ENCODE data around the gene PML.
"Not testable (repeated sequence)": the region's sequence is repeated elsewhere in the genome, so short reads cannot be mapped to it uniquely, and the experiment has no call there.

PML gene

GRCh38 chr15:73959012-73959581 is 35.4 kb upstream of the PML start:
- no peak overlapping the region for H3K9ac ChIP-seq (ENCODE audit: low read length)
- no peak overlapping the region for H3K4me3 ChIP-seq (ENCODE audit: low read depth, low read length, poor library complexity, severe bottlenecking)
- no peaks in the 10 kb centered on the region for H3K9me2 ChIP-seq (ENCODE audit: low read depth, low read length)
- TF ChIP-seq CTCF (IDR thresholded peaks at IDR 0.05; ENCODE audit: low read length) (no peak), EZH2 (IDR thresholded peaks at IDR 0.05; ENCODE audit: borderline replicate concordance, low read length) (no peak)
- no peaks in the 10 kb centered on the region for H3F3A ChIP-seq (ENCODE audit: insufficient read depth, low read length)
- H3K27me3 ChIP-seq (ENCODE audit: insufficient read depth, low read length) = no peaks in the 10 kb centered on the region
- H3K4me2 ChIP-seq (ENCODE audit: low read length) = no peak overlapping the region
- no peak overlapping the region for H2AFZ ChIP-seq (ENCODE audit: low read length)
- H4K20me1 ChIP-seq (ENCODE audit: insufficient read depth, low read length) = no peaks in the 10 kb centered on the region
- H3K36me3 ChIP-seq (ENCODE audit: insufficient read depth, low read length) = no peaks in the 10 kb centered on the region
- H3K4me1 ChIP-seq (ENCODE audit: insufficient read depth, low read length, severe bottlenecking) = no peaks in the 10 kb centered on the region
- no peak overlapping the region for H3K27ac ChIP-seq (ENCODE audit: low read depth, low read length, poor library complexity, severe bottlenecking)
- no peaks in the 10 kb centered on the region for H3K79me2 ChIP-seq (ENCODE audit: insufficient read depth, low read length)
- no peaks in the 10 kb centered on the region for H3K9me3 ChIP-seq (ENCODE audit: low read length)

GRCh38 chr15:73959801-73960200 is 34.7 kb upstream of the PML start:
- TF ChIP-seq CTCF (IDR thresholded peaks at IDR 0.05; ENCODE audit: low read length) = no peak
- no peak for TF ChIP-seq EZH2 (IDR thresholded peaks at IDR 0.05; ENCODE audit: borderline replicate concordance, low read length)
- Histone ChIP-seq H3K9me3 (ENCODE audit: low read length) (no peaks in the 10 kb centered on the region), H3K36me3 (ENCODE audit: insufficient read depth, low read length) (no peaks in the 10 kb centered on the region), H3K4me3 (ENCODE audit: low read depth, low read length, poor library complexity, severe bottlenecking) (no peak overlapping the region), H3F3A (ENCODE audit: insufficient read depth, low read length) (no peaks in the 10 kb centered on the region), H2AFZ (ENCODE audit: low read length) (no peak overlapping the region), H3K9ac (ENCODE audit: low read length) (no peak overlapping the region), H3K27me3 (ENCODE audit: insufficient read depth, low read length) (no peaks in the 10 kb centered on the region), H3K79me2 (ENCODE audit: insufficient read depth, low read length) (no peaks in the 10 kb centered on the region), H3K4me1 (ENCODE audit: insufficient read depth, low read length, severe bottlenecking) (peaks cover under 1% of the 10 kb centered on the region), H4K20me1 (ENCODE audit: insufficient read depth, low read length) (no peaks in the 10 kb centered on the region), H3K9me2 (ENCODE audit: low read depth, low read length) (no peaks in the 10 kb centered on the region), H3K4me2 (ENCODE audit: low read length) (no peak overlapping the region), H3K27ac (ENCODE audit: low read depth, low read length, poor library complexity, severe bottlenecking) (no peak overlapping the region)

DNA sequence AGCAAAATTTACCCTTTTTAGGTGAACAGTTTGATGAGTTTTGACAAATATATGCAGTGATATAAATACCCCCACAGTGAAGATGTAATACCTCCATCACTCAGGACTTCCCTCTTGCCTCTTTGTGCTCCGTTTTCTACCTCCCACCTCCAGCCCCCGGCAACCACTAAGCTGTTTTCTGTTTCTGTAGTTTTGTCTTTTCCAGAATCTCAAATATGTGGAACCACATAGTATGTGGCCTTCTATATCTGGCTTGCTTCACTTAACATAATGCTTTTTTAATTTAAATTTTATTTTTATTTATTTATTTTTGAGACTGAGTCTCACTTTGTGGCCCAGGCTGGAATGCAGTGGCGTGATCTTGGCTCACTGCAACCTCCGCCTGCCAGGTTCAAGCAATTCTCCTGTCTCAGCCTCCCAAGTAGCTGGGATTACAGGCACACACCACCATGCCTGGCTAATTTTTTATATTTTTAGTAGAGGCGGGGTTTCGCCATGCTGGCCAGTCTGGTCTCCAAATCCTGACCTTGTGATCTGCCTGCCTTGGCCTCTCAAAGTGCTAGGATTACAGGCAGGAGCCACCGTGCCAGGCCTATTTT is 33.9 kb upstream of the PML start:
- not testable (repeated sequence) for H3K36me3 ChIP-seq (ENCODE audit: insufficient read depth, low read length); H3K9me2 ChIP-seq (ENCODE audit: low read depth, low read length); H3K4me3 ChIP-seq (ENCODE audit: low read depth, low read length, poor library complexity, severe bottlenecking); H3F3A ChIP-seq (ENCODE audit: insufficient read depth, low read length); H3K4me2 ChIP-seq (ENCODE audit: low read length); H3K27ac ChIP-seq (ENCODE audit: low read depth, low read length, poor library complexity, severe bottlenecking); H2AFZ ChIP-seq (ENCODE audit: low read length); H3K9ac ChIP-seq (ENCODE audit: low read length); H3K9me3 ChIP-seq (ENCODE audit: low read length); H3K27me3 ChIP-seq (ENCODE audit: insufficient read depth, low read length); H4K20me1 ChIP-seq (ENCODE audit: insufficient read depth, low read length); H3K79me2 ChIP-seq (ENCODE audit: insufficient read depth, low read length); H3K4me1 ChIP-seq (ENCODE audit: insufficient read depth, low read length, severe bottlenecking)

GRCh38 chr15:73962433-73962832 is 32.1 kb upstream of the PML start:
- peaks cover 16% of the 10 kb centered on the region for H3K4me1 ChIP-seq (ENCODE audit: insufficient read depth, low read length, severe bottlenecking)
- no peaks in the 10 kb centered on the region for H3K27me3 ChIP-seq (ENCODE audit: insufficient read depth, low read length)
- no peaks in the 10 kb centered on the region for H3K36me3 ChIP-seq (ENCODE audit: insufficient read depth, low read length)
- H3K9me3 ChIP-seq (ENCODE audit: low read length) = no peaks in the 10 kb centered on the region
- H3K4me3 ChIP-seq (ENCODE audit: low read depth, low read length, poor library complexity, severe bottlenecking) = no peak overlapping the region
- TF ChIP-seq CTCF (IDR thresholded peaks at IDR 0.05; ENCODE audit: low read length) (no peak), EZH2 (IDR thresholded peaks at IDR 0.05; ENCODE audit: borderline replicate concordance, low read length) (no peak)
- H3F3A ChIP-seq (ENCODE audit: insufficient read depth, low read length) = no peaks in the 10 kb centered on the region
- H4K20me1 ChIP-seq (ENCODE audit: insufficient read depth, low read length) = no peaks in the 10 kb centered on the region
- H3K9ac ChIP-seq (ENCODE audit: low read length) = no peak overlapping the region
- no peak overlapping the region for H3K4me2 ChIP-seq (ENCODE audit: low read length)
- no peaks in the 10 kb centered on the region for H3K9me2 ChIP-seq (ENCODE audit: low read depth, low read length)
- no peak overlapping the region for H3K27ac ChIP-seq (ENCODE audit: low read depth, low read length, poor library complexity, severe bottlenecking)
- H2AFZ ChIP-seq (ENCODE audit: low read length) = no peak overlapping the region
- no peaks in the 10 kb centered on the region for H3K79me2 ChIP-seq (ENCODE audit: insufficient read depth, low read length)

Data from OCI-LY1 (cell line).